Panc1 (cell line): ENCODE results near the gene UCHL3. TPM values are rescaled to one million over a fixed set of nuclear protein-coding genes. Genes with fewer than 3 reads are reported as not detected.

Experiments used
- ATAC-seq: fragments of 200-7000 bp; cut with Tn5 transposase; 2 replicates; pipeline ENCODE4 v1.9.1; 2020; ENCODE audit warnings: mild to moderate bottlenecking, moderate library complexity
- BruUV-seq: library from RNA; stranded (reverse); fragments of 400-500 nt; replicated peaks from 2 replicates; lab custom pipeline; 2021; lab: Mats Ljungman, UMichigan
- CTCF ChIA-PET: fragments of 300-600 bp; sonication (Branson Sonifier 250); formaldehyde crosslinking; loops from one replicate; lab custom pipeline; 2022; ENCODE audit warnings: antibody characterized with exemption; lab: Charles Lee
- POLR2A ChIA-PET: fragments of 300-600 bp; sonication (Branson Sonifier 250); formaldehyde crosslinking; loops from one replicate; lab custom pipeline; 2022; ENCODE audit warnings: antibody characterized with exemption; lab: Charles Lee
- DNase-seq: peaks from one replicate; pipeline ENCODE4 v3.0.0-alpha.2; 2010; ENCODE audit warnings: low read depth, low spot score
- H3K27ac ChIP-seq: 2 replicates; pipeline ENCODE4 v1.5.1; 2011; ENCODE audit warnings: mild to moderate bottlenecking, low read length, inconsistent platforms
- H3K27me3 ChIP-seq: fragments of 200-500 bp; sonication (Bioruptor generic); 2 replicates; pipeline ENCODE4 v1.6.0; 2014; ENCODE audit warnings: low read length, inconsistent platforms; ENCODE audit not compliant: control insufficient read depth, insufficient read depth
- H3K36me3 ChIP-seq: fragments of 200-500 bp; sonication (Bioruptor generic); 2 replicates; pipeline ENCODE4 v1.5.1; 2014; ENCODE audit warnings: inconsistent platforms, mild to moderate bottlenecking, low read length, moderate library complexity; ENCODE audit not compliant: control insufficient read depth, insufficient read depth
- H3K4me1 ChIP-seq: 2 replicates; pipeline ENCODE4 v1.5.1; 2011; ENCODE audit warnings: inconsistent platforms, mild to moderate bottlenecking, low read length, moderate library complexity; ENCODE audit not compliant: control insufficient read depth, insufficient read depth
- H3K4me3 ChIP-seq, 2 experiments: 2 replicates each; pipeline ENCODE4 v1.5.1; 2011 to 2012; ENCODE audit warnings: low read depth in 2 of 2, low read length in 2 of 2, mild to moderate bottlenecking in 2 of 2, inconsistent platforms in 1 of 2, moderate library complexity in 1 of 2
- H3K9me3 ChIP-seq: fragments of 200-500 bp; sonication (Bioruptor generic); 2 replicates; pipeline ENCODE4 v1.5.1; 2014; ENCODE audit warnings: low read depth, mild to moderate bottlenecking, inconsistent platforms, low read length, moderate library complexity; ENCODE audit not compliant: control insufficient read depth, insufficient read depth
- POLR2AphosphoS5 ChIP-seq: IDR thresholded peaks from 2 replicates; pipeline ENCODE4 v1.6.1; 2012; ENCODE audit warnings: mild to moderate bottlenecking, low read depth, low read length, moderate library complexity
- REST ChIP-seq, 2 experiments: IDR thresholded peaks; 2 replicates each; pipeline ENCODE4 v1.6.1; 2011 to 2012; ENCODE audit warnings: low read depth in 2 of 2, control low read depth in 1 of 2, low read length in 1 of 2, mild to moderate bottlenecking in 1 of 2, moderate library complexity in 1 of 2; ENCODE audit not compliant: insufficient read depth in 1 of 2
- SIN3A ChIP-seq: IDR thresholded peaks from 2 replicates; pipeline ENCODE4 v1.6.1; 2012; ENCODE audit warnings: low read depth, mild to moderate bottlenecking, low read length, moderate library complexity, borderline replicate concordance; ENCODE audit not compliant: insufficient read depth
- TCF7L2 ChIP-seq: IDR thresholded peaks from 2 replicates; pipeline ENCODE4 v1.6.1; 2011; ENCODE audit warnings: mild to moderate bottlenecking, low read depth, low read length, inconsistent platforms
- in situ Hi-C: cut with HindIII; loops from 2 replicates; pipeline ENCODE4 v1.10.0; 2016; ENCODE audit warnings: low sequenced_read_pairs, low pct_unique_long_range_greater_than_20kb
- intact Hi-C: fragments of 100-400 bp; cut with micrococcal nuclease; formaldehyde crosslinking; loops from one replicate; pipeline ENCODE4 v1.10.0; 2022; ENCODE audit not compliant: unreplicated experiment
- total RNA-seq: library from RNA; stranded (reverse); gene quantifications from one replicate; pipeline ENCODE4 v1.2.1, GENCODE V29; 2021; ENCODE audit not compliant: unreplicated experiment
- TF ChIP-seq, protein P1 (sequence below): fragments of 450-650 bp; IDR thresholded peaks from 2 replicates; pipeline ENCODE4 v1.5.1; 2017; ENCODE audit warnings: mild to moderate bottlenecking

Gene UCHL3
- total RNA-seq, 1 experiment from 2014 or later = 29.3 TPM

- CTCF ChIA-PET = no interaction called here
- Histone ChIP-seq H3K27ac (no peak overlapping the region), H3K27me3 (no peaks in the 10 kb centered on the region), H3K36me3 (peaks cover 7% of the 10 kb centered on the region), H3K4me3 (no peak overlapping the region), H3K9me3 (no peaks in the 10 kb centered on the region), H3K4me1 (no peaks in the 10 kb centered on the region)
- POLR2A ChIA-PET = no interaction called here
- no TSS peak for BruUV-seq
- TF ChIP-seq, protein P1, sequence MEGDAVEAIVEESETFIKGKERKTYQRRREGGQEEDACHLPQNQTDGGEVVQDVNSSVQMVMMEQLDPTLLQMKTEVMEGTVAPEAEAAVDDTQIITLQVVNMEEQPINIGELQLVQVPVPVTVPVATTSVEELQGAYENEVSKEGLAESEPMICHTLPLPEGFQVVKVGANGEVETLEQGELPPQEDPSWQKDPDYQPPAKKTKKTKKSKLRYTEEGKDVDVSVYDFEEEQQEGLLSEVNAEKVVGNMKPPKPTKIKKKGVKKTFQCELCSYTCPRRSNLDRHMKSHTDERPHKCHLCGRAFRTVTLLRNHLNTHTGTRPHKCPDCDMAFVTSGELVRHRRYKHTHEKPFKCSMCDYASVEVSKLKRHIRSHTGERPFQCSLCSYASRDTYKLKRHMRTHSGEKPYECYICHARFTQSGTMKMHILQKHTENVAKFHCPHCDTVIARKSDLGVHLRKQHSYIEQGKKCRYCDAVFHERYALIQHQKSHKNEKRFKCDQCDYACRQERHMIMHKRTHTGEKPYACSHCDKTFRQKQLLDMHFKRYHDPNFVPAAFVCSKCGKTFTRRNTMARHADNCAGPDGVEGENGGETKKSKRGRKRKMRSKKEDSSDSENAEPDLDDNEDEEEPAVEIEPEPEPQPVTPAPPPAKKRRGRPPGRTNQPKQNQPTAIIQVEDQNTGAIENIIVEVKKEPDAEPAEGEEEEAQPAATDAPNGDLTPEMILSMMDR = no peak
- no peak for TF ChIP-seq REST (IDR thresholded peaks at IDR 0.05; ENCODE audit: insufficient read depth in 1 of 2, low read depth in 2 of 2, low read length in 1 of 2)
- TF ChIP-seq POLR2AphosphoS5 = no peak
- TF ChIP-seq TCF7L2 = no peak
- TF ChIP-seq SIN3A = no peak
- no peak for ATAC-seq
- in situ Hi-C loops (no loop called here), intact Hi-C loops (no loop called here)
- no peak for DNase-seq
Measured at GRCh38 chr13:75521956-75522355, 27.6 kb upstream of the UCHL3 start.

DNA sequence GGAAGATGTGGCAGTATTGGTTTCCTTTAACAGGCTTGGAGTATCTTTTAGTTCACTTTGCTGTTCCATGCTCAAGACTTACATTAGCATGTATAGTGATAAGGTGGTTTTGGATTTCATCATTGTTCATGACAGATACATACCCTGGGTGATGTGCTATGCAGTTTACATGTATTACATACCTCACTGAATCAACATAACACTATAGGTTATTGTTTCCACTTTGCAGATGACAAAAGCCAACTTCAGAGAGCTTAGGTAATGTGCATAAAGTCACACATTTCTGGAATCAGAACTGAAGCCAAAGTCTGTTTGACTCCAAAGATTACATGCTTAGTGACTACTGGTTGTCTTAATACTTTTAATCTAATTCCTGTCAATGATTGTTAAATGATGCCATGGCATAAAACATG is 19.0 kb upstream of the UCHL3 start:
- TF ChIP-seq, protein P1 = no peak
- no peak for TF ChIP-seq REST (IDR thresholded peaks at IDR 0.05; ENCODE audit: insufficient read depth in 1 of 2, low read depth in 2 of 2, low read length in 1 of 2)
- TF ChIP-seq SIN3A = no peak
- TF ChIP-seq POLR2AphosphoS5 = no peak
- no peak for TF ChIP-seq TCF7L2
- no peak overlapping the region for H3K4me3 ChIP-seq

More for the DNA sequence above, 19.0 kb upstream of the UCHL3 start:
- H3K27me3 ChIP-seq = no peaks in the 10 kb centered on the region
- H3K4me1 ChIP-seq = no peaks in the 10 kb centered on the region
- ChIA-PET POLR2A (no interaction called here), CTCF (no interaction called here)
- peaks cover 10% of the 10 kb centered on the region for H3K36me3 ChIP-seq
- no peaks in the 10 kb centered on the region for H3K9me3 ChIP-seq
- ATAC-seq = no peak
- in situ Hi-C loops = no loop called here
- DNase-seq = no peak
- no TSS peak for BruUV-seq
- no peak overlapping the region for H3K27ac ChIP-seq
- intact Hi-C loops = no loop called here
